HEK293 (cell line): ENCODE results near the gene CAMK2D.

Source experiments
- CTCF ChIA-PET: fragments of 350-600 bp; formaldehyde crosslinking; extraction: SDS; loops from one replicate; lab custom pipeline; 2021; ENCODE audit warnings: antibody characterized with exemption; lab: Yijun Ruan, JAX
- POLR2A ChIA-PET: fragments of 300-600 bp; formaldehyde crosslinking; extraction: SDS; loops from one replicate; lab custom pipeline; 2020; ENCODE audit warnings: antibody characterized with exemption, inconsistent platforms; lab: Yijun Ruan, JAX
- H3K27ac ChIP-seq: fragments of 200-500 bp; sonication (Bioruptor generic); 2 replicates; pipeline ENCODE4 v1.5.1; 2014; ENCODE audit warnings: low read depth, low read length, control low read depth, inconsistent platforms; ENCODE audit errors: extremely low read depth
- H3K36me3 ChIP-seq, 2 experiments: fragments of 200-500 bp in 1 of 2; sonication (Bioruptor generic) in 1 of 2; 1 replicate in 1 of 2; 2 replicates in 1 of 2; pipeline ENCODE4 v1.5.1; 2014 to 2017; ENCODE audit warnings: inconsistent platforms in 2 of 2, low read length in 2 of 2; ENCODE audit not compliant: control insufficient read depth in 2 of 2, insufficient read depth in 1 of 2
- H3K4me1 ChIP-seq: fragments of 200-500 bp; sonication (Bioruptor generic); 2 replicates; pipeline ENCODE4 v1.5.1; 2014; ENCODE audit warnings: mild to moderate bottlenecking, low read length, inconsistent platforms; ENCODE audit not compliant: control insufficient read depth, insufficient read depth
- H3K4me3 ChIP-seq: 2 replicates; pipeline ENCODE4 v1.5.1; 2011; ENCODE audit warnings: low read depth, mild to moderate bottlenecking, control low read depth, low read length, moderate library complexity
- H3K9me3 ChIP-seq: fragments of 200-500 bp; sonication (Bioruptor generic); 2 replicates; pipeline ENCODE4 v1.5.1; 2014; ENCODE audit warnings: low read depth, low read length, inconsistent platforms; ENCODE audit not compliant: control insufficient read depth, insufficient read depth
- FEZF1 ChIP-seq: fragments of 450-650 bp; formaldehyde crosslinking; IDR thresholded peaks from 2 replicates; pipeline ENCODE4 v1.5.1; 2016; ENCODE audit warnings: missing biosample characterization, missing genetic modification characterization
- KLF1 ChIP-seq: fragments of 450-650 bp; formaldehyde crosslinking; IDR thresholded peaks from 2 replicates; pipeline ENCODE4 v1.5.1; 2016; ENCODE audit warnings: missing biosample characterization, missing genetic modification characterization
- RBAK ChIP-seq: fragments of 450-650 bp; formaldehyde crosslinking; IDR thresholded peaks from 2 replicates; pipeline ENCODE4 v1.5.1; 2016; ENCODE audit warnings: missing biosample characterization, missing genetic modification characterization
- REPIN1 ChIP-seq: fragments of 450-650 bp; formaldehyde crosslinking; IDR thresholded peaks from 2 replicates; pipeline ENCODE4 v1.5.1; 2017; ENCODE audit warnings: missing biosample characterization, missing genetic modification characterization, low read depth
- YY2 ChIP-seq: fragments of 450-650 bp; formaldehyde crosslinking; IDR thresholded peaks from 2 replicates; pipeline ENCODE4 v1.5.1; 2016; ENCODE audit warnings: missing biosample characterization, missing genetic modification characterization
- ZNF157 ChIP-seq: fragments of 450-650 bp; formaldehyde crosslinking; IDR thresholded peaks from 2 replicates; pipeline ENCODE4 v1.5.1; 2016; ENCODE audit warnings: missing biosample characterization, missing genetic modification characterization
- ZNF19 ChIP-seq: fragments of 450-650 bp; formaldehyde crosslinking; IDR thresholded peaks from 2 replicates; pipeline ENCODE4; 2016; ENCODE audit warnings: missing biosample characterization, missing genetic modification characterization, low read depth
- ZNF48 ChIP-seq: fragments of 450-650 bp; formaldehyde crosslinking; IDR thresholded peaks from 2 replicates; pipeline ENCODE4 v1.5.1; 2016; ENCODE audit warnings: missing biosample characterization, missing genetic modification characterization
- ZNF600 ChIP-seq: fragments of 450-650 bp; formaldehyde crosslinking; IDR thresholded peaks from 2 replicates; pipeline ENCODE4 v1.5.1; 2016; ENCODE audit warnings: missing biosample characterization, missing genetic modification characterization
- ZSCAN16 ChIP-seq: fragments of 450-650 bp; formaldehyde crosslinking; IDR thresholded peaks from 2 replicates; pipeline ENCODE4 v1.5.1; 2016; ENCODE audit warnings: missing biosample characterization, missing genetic modification characterization
- ZXDB ChIP-seq: fragments of 450-650 bp; formaldehyde crosslinking; IDR thresholded peaks from 2 replicates; pipeline ENCODE4 v1.5.1; 2016; ENCODE audit warnings: missing biosample characterization, missing genetic modification characterization
- TF ChIP-seq, protein P1 (sequence below): fragments of 450-650 bp; formaldehyde crosslinking; IDR thresholded peaks from 2 replicates; pipeline ENCODE4 v1.5.1; 2016; ENCODE audit warnings: missing biosample characterization, missing genetic modification characterization, borderline replicate concordance
- TF ChIP-seq, protein P2 (sequence below): fragments of 450-650 bp; formaldehyde crosslinking; IDR thresholded peaks from 2 replicates; pipeline ENCODE4 v1.5.1; 2017; ENCODE audit warnings: missing biosample characterization, missing genetic modification characterization
- TF ChIP-seq, protein P3 (sequence below): fragments of 450-650 bp; formaldehyde crosslinking; IDR thresholded peaks from 2 replicates; pipeline ENCODE4 v1.5.1; 2017; ENCODE audit warnings: missing biosample characterization, mild to moderate bottlenecking, missing genetic modification characterization, moderate library complexity
- TF ChIP-seq, protein P4 (sequence below): sonication (generic); formaldehyde crosslinking; IDR thresholded peaks from 2 replicates; pipeline ENCODE4 v1.8.1; 2022; ENCODE audit warnings: mild to moderate bottlenecking, moderate library complexity, missing genetic modification reagents

Gene CAMK2D

DNA sequence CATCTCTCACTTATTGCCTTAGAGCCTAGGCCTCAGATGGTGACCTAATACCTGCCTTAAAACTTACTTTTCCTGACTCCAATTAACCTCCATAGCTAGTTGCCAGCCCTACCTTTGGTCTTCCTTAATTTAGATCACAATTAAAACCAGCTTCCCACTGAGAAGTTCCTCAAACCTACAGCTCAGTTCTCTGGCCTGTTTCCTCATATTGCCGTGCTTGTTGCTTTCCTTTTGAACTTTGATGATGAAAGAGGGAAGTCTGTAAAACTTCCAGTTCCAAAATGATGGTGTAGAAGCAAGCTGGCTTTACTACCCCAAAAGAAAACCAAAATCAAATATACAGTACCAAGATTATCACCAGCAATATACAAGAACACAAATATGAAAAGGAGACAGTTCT, 28.9 kb upstream of the CAMK2D start:
- POLR2A ChIA-PET = no interaction called here
- CTCF ChIA-PET = interaction anchor here (0.6 kb wide), 1 partner anchor 566 kb away, joined by 4 read pairs; no protein-coding TSS in a partner anchor
- TF ChIP-seq, protein P1, sequence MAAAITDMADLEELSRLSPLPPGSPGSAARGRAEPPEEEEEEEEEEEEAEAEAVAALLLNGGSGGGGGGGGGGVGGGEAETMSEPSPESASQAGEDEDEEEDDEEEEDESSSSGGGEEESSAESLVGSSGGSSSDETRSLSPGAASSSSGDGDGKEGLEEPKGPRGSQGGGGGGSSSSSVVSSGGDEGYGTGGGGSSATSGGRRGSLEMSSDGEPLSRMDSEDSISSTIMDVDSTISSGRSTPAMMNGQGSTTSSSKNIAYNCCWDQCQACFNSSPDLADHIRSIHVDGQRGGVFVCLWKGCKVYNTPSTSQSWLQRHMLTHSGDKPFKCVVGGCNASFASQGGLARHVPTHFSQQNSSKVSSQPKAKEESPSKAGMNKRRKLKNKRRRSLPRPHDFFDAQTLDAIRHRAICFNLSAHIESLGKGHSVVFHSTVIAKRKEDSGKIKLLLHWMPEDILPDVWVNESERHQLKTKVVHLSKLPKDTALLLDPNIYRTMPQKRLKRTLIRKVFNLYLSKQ (tag by site-specific recombination) = no peak
- no peak for TF ChIP-seq ZNF157 (tag by site-specific recombination)
- TF ChIP-seq REPIN1 = no peak
- TF ChIP-seq ZNF19 (tag by site-specific recombination) = no peak
- TF ChIP-seq YY2 = no peak
- TF ChIP-seq, all 188 proteins: peak for 0

DNA sequence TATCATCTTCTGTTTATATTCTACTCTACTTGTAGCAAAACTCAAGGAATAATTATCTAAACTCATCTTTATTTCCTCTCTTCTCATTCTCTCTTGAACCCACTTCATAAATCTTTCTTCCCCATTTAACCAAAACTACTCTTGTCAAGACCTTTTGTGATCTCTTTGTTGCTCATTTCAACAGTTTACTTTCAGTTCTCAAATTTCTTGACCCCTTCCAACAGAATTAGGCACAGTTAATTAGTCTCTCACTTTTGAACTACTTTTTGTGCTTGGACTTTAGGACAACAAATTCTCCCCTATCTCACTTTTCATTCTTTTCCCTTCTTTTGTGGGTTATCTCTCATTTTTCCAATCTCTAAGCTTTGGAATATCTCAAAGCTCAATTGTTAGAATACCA, 27.4 kb upstream of the CAMK2D start:
- H3K4me1 ChIP-seq = no peaks in the 10 kb centered on the region
- H3K9me3 ChIP-seq = no peaks in the 10 kb centered on the region
- TF ChIP-seq, protein P2, sequence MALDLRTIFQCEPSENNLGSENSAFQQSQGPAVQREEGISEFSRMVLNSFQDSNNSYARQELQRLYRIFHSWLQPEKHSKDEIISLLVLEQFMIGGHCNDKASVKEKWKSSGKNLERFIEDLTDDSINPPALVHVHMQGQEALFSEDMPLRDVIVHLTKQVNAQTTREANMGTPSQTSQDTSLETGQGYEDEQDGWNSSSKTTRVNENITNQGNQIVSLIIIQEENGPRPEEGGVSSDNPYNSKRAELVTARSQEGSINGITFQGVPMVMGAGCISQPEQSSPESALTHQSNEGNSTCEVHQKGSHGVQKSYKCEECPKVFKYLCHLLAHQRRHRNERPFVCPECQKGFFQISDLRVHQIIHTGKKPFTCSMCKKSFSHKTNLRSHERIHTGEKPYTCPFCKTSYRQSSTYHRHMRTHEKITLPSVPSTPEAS (tag by site-specific recombination) = no peak
- TF ChIP-seq FEZF1 (tag by site-specific recombination) (peak; percentile 48), ZXDB (tag by site-specific recombination) (no peak), RBAK (tag by site-specific recombination) (no peak)
- TF ChIP-seq, all 188 proteins: peak for 1
- CTCF ChIA-PET = no interaction called here
- Histone ChIP-seq H3K27ac (no peak overlapping the region), H3K4me3 (no peak overlapping the region), H3K36me3 (no peaks in the 10 kb centered on the region)
- POLR2A ChIA-PET = no interaction called here

More for the DNA sequence above, 28.9 kb upstream of the CAMK2D start:
- Histone ChIP-seq H3K4me3 (no peak overlapping the region), H3K4me1 (no peaks in the 10 kb centered on the region), H3K27ac (no peak overlapping the region), H3K9me3 (no peaks in the 10 kb centered on the region), H3K36me3 (no peaks in the 10 kb centered on the region)

DNA sequence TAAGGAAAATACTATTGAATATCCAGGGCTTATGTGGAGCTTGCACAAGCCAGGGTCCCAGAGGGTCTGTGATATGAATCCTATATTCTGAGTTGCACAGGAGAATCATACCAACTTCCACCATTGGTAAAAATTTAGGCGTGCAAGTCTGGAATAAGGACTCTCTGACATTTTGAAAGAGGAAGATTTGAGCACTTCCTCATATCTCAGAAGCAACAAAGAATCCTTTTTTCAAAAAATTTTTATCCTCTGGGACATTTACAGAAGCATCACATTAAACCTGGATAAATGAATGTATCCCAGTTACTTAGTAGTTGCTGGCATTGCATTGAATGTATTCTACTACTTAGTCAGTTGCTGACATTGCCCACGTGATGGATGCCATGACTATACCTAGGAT, 24.2 kb upstream of the CAMK2D start:
- H3K27ac ChIP-seq = no peak overlapping the region
- H3K4me1 ChIP-seq = no peaks in the 10 kb centered on the region
- ChIA-PET POLR2A (no interaction called here), CTCF (no interaction called here)
- H3K9me3 ChIP-seq = no peaks in the 10 kb centered on the region
- no peaks in the 10 kb centered on the region for H3K36me3 ChIP-seq
- TF ChIP-seq ZSCAN16 (tag by site-specific recombination) (no peak), ZNF600 (no peak), ZNF48 (tag by site-specific recombination) (no peak), KLF1 (tag by site-specific recombination) (no peak)
- TF ChIP-seq, protein P3, sequence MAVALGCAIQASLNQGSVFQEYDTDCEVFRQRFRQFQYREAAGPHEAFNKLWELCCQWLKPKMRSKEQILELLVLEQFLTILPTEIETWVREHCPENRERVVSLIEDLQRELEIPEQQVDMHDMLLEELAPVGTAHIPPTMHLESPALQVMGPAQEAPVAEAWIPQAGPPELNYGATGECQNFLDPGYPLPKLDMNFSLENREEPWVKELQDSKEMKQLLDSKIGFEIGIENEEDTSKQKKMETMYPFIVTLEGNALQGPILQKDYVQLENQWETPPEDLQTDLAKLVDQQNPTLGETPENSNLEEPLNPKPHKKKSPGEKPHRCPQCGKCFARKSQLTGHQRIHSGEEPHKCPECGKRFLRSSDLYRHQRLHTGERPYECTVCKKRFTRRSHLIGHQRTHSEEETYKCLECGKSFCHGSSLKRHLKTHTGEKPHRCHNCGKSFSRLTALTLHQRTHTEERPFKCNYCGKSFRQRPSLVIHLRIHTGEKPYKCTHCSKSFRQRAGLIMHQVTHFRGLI (tag by site-specific recombination) = no peak
- TF ChIP-seq, protein P4, sequence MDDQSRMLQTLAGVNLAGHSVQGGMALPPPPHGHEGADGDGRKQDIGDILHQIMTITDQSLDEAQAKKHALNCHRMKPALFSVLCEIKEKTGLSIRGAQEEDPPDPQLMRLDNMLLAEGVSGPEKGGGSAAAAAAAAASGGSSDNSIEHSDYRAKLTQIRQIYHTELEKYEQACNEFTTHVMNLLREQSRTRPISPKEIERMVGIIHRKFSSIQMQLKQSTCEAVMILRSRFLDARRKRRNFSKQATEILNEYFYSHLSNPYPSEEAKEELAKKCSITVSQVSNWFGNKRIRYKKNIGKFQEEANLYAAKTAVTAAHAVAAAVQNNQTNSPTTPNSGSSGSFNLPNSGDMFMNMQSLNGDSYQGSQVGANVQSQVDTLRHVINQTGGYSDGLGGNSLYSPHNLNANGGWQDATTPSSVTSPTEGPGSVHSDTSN (CRISPR knock-in tag) = no peak
- no peak overlapping the region for H3K4me3 ChIP-seq
